Loucy (cell line): ENCODE results near the gene ADAMTS16.

ENCODE experiments used
- CTCF ChIP-seq: fragments of 200-600 bp; sonication (generic); conservative IDR thresholded peaks from 2 replicates; pipeline ENCODE4 v1.5.1; 2014; ENCODE audit warnings: mild to moderate bottlenecking, antibody characterized with exemption, low read length
- EZH2phosphoT487 ChIP-seq: fragments of 200-600 bp; IDR thresholded peaks from 2 replicates; pipeline ENCODE4 v1.6.1; 2018; ENCODE audit warnings: antibody characterized with exemption, mild to moderate bottlenecking, moderate library complexity, borderline replicate concordance

- no peak for TF ChIP-seq CTCF
- no peak for TF ChIP-seq EZH2phosphoT487
Observed at GRCh38 chr5:5246736-5247135, 106.6 kb downstream of the ADAMTS16 start.
